ENCODE results near the gene PMEL.
"Not testable (repeated sequence)": the region's sequence is repeated elsewhere in the genome, so short reads cannot be mapped to it uniquely, and the experiment has no call there.

PMEL gene

GRCh38 chr12:55929306-55929791 lies 36.5 kb downstream of the PMEL start:
- no peaks in the 10 kb centered on the region for H3K27me3 Mint-ChIP-seq

GRCh38 chr12:55927588-55928502 lies 38.0 kb downstream of the PMEL start, which contains the start of gene PYM1:
Gene PYM1, minus strand, starts transcription at chr12:55927894. Its CDS starts 133 bp downstream, at chr12:55927761.
- DNase-seq: peak; percentile 80
- no peaks in the 10 kb centered on the region for H3K9me3 Mint-ChIP-seq
- H3K27ac Mint-ChIP-seq: peak within 1 kb of the TSS; percentile 99
- peaks cover 18 to 34% of the 10 kb centered on the region in 2 donors for H3K36me3 Mint-ChIP-seq
- no peaks in the 10 kb centered on the region for H3K27me3 Mint-ChIP-seq
- H3K4me1 Mint-ChIP-seq: peaks cover 44 to 62% of the 10 kb centered on the region in 2 donors
- peak within 1 kb of the TSS; percentile 98 to 99 for H3K4me3 Mint-ChIP-seq
- ATAC-seq (replicated peaks): peak; percentile 68 to 70

More at GRCh38 chr12:55929306-55929791, 36.5 kb downstream of the PMEL start:
- H3K4me1 Mint-ChIP-seq: peaks cover 41 to 65% of the 10 kb centered on the region in 2 donors
- ATAC-seq (replicated peaks) (peak; percentile 28 to 55), DNase-seq (peak; percentile 63)
- H3K4me3 Mint-ChIP-seq: peak overlapping the region; percentile 98 to 99
- peak overlapping the region; percentile 95 for H3K27ac Mint-ChIP-seq
- H3K36me3 Mint-ChIP-seq: peaks cover 14 to 28% of the 10 kb centered on the region in 2 donors
- no peaks in the 10 kb centered on the region for H3K9me3 Mint-ChIP-seq

GRCh38 chr12:55926738-55927587 lies 38.9 kb downstream of the PMEL start:
- DNase-seq (peak; percentile 78), ATAC-seq (replicated peaks) (peak; percentile 57 to 59)
- Mint-ChIP-seq H3K27ac (peak overlapping the region; percentile 99), H3K27me3 (no peaks in the 10 kb centered on the region), H3K9me3 (no peaks in the 10 kb centered on the region), H3K36me3 (peaks cover 24 to 38% of the 10 kb centered on the region in 2 donors), H3K4me3 (peak overlapping the region; percentile 90 to 98), H3K4me1 (peaks cover 42 to 59% of the 10 kb centered on the region in 2 donors)

GRCh38 chr12:55925870-55926737 lies 39.7 kb downstream of the PMEL start:
- peak overlapping the region; percentile 90 to 98 for H3K4me3 Mint-ChIP-seq
- peaks cover 25 to 36% of the 10 kb centered on the region in 2 donors for H3K36me3 Mint-ChIP-seq
- H3K27me3 Mint-ChIP-seq: no peaks in the 10 kb centered on the region
- H3K27ac Mint-ChIP-seq: peak overlapping the region; percentile 99
- no peaks in the 10 kb centered on the region for H3K9me3 Mint-ChIP-seq
- ATAC-seq (replicated peaks): peak in 1 of 2 donors; percentile 0
- no peak for DNase-seq
- H3K4me1 Mint-ChIP-seq: peaks cover 40 to 57% of the 10 kb centered on the region in 2 donors

- Mint-ChIP-seq H3K27ac (peak overlapping the region; percentile 1), H3K27me3 (no peaks in the 10 kb centered on the region), H3K36me3 (peaks cover 25 to 35% of the 10 kb centered on the region in 2 donors), H3K4me3 (peak overlapping the region; percentile 90 to 98), H3K9me3 (no peaks in the 10 kb centered on the region), H3K4me1 (peaks cover 35 to 49% of the 10 kb centered on the region in 2 donors)
- DNase-seq (no peak), ATAC-seq (replicated peaks) (no peak)
Observed at GRCh38 chr12:55925371-55925770, 40.5 kb downstream of the PMEL start.

GRCh38 chr12:55923648-55924047 lies 42.2 kb downstream of the PMEL start:
- H3K27me3 Mint-ChIP-seq; H3K27ac Mint-ChIP-seq; H3K9me3 Mint-ChIP-seq; H3K4me3 Mint-ChIP-seq; ATAC-seq (replicated peaks); DNase-seq: not testable (repeated sequence)
- Mint-ChIP-seq H3K36me3 (peaks cover 25 to 35% of the 10 kb centered on the region in 2 donors), H3K4me1 (peaks cover 22 to 33% of the 10 kb centered on the region in 2 donors)

- H3K27me3 Mint-ChIP-seq: no peaks in the 10 kb centered on the region
- peaks cover 26 to 38% of the 10 kb centered on the region in 2 donors for H3K36me3 Mint-ChIP-seq
- ATAC-seq (replicated peaks) (no peak), DNase-seq (no peak)
- H3K4me1 Mint-ChIP-seq: peaks cover 23 to 33% of the 10 kb centered on the region in 2 donors
- H3K27ac Mint-ChIP-seq: no peak overlapping the region
- H3K9me3 Mint-ChIP-seq: no peaks in the 10 kb centered on the region
- no peak overlapping the region for H3K4me3 Mint-ChIP-seq
Observed at GRCh38 chr12:55922126-55922525, 43.7 kb downstream of the PMEL start.

GRCh38 chr12:55919032-55919431 lies 46.8 kb downstream of the PMEL start:
- not testable (repeated sequence) for ATAC-seq (replicated peaks); H3K9me3 Mint-ChIP-seq; H3K27me3 Mint-ChIP-seq; H3K4me3 Mint-ChIP-seq; H3K27ac Mint-ChIP-seq; DNase-seq
- H3K36me3 Mint-ChIP-seq: peaks cover 30 to 35% of the 10 kb centered on the region in 2 donors
- peaks cover 15 to 35% of the 10 kb centered on the region in 2 donors for H3K4me1 Mint-ChIP-seq

GRCh38 chr12:55915482-55915859 lies 50.4 kb downstream of the PMEL start:
- ATAC-seq (replicated peaks) (peak; percentile 77 to 87), DNase-seq (no peak)
- H3K9me3 Mint-ChIP-seq: no peaks in the 10 kb centered on the region
- H3K4me1 Mint-ChIP-seq: peaks cover 17 to 39% of the 10 kb centered on the region in 2 donors
- peaks cover 29 to 41% of the 10 kb centered on the region in 2 donors for H3K36me3 Mint-ChIP-seq
- no peaks in the 10 kb centered on the region for H3K27me3 Mint-ChIP-seq
- peak overlapping the region; percentile 82 for H3K27ac Mint-ChIP-seq
- peak overlapping the region; percentile 11 to 70 for H3K4me3 Mint-ChIP-seq

GRCh38 chr12:55912908-55913307 lies 52.9 kb downstream of the PMEL start:
- Mint-ChIP-seq H3K4me1 (peaks cover 23 to 46% of the 10 kb centered on the region in 2 donors), H3K36me3 (peaks cover 29 to 51% of the 10 kb centered on the region in 2 donors), H3K27ac (peak overlapping the region; percentile 6), H3K9me3 (no peaks in the 10 kb centered on the region), H3K4me3 (no peak overlapping the region), H3K27me3 (no peaks in the 10 kb centered on the region)
- DNase-seq (no peak), ATAC-seq (replicated peaks) (no peak)

GRCh38 chr12:55909513-55909884 lies 56.3 kb downstream of the PMEL start:
- no peak for ATAC-seq (replicated peaks)
- H3K4me1 Mint-ChIP-seq: peaks cover 17 to 24% of the 10 kb centered on the region in 2 donors
- H3K4me3 Mint-ChIP-seq: no peak overlapping the region
- H3K36me3 Mint-ChIP-seq: peaks cover 13 to 31% of the 10 kb centered on the region in 2 donors
- no peak overlapping the region for H3K27ac Mint-ChIP-seq
- H3K9me3 Mint-ChIP-seq: no peaks in the 10 kb centered on the region
- H3K27me3 Mint-ChIP-seq: no peaks in the 10 kb centered on the region
- DNase-seq: no peak

- peaks cover 9 to 25% of the 10 kb centered on the region in 2 donors for H3K36me3 Mint-ChIP-seq
- H3K4me3 Mint-ChIP-seq: no peak overlapping the region
- no peak for DNase-seq
- no peaks in the 10 kb centered on the region for H3K9me3 Mint-ChIP-seq
- H3K27me3 Mint-ChIP-seq: no peaks in the 10 kb centered on the region
- H3K27ac Mint-ChIP-seq: peak overlapping the region; percentile 7
- no peak for ATAC-seq (replicated peaks)
- peaks cover 13 to 18% of the 10 kb centered on the region in 2 donors for H3K4me1 Mint-ChIP-seq
Observed at GRCh38 chr12:55908726-55909512, 56.9 kb downstream of the PMEL start.

GRCh38 chr12:55906056-55906455 lies 59.8 kb downstream of the PMEL start:
- no peaks in the 10 kb centered on the region for H3K27me3 Mint-ChIP-seq
- peaks cover 9 to 18% of the 10 kb centered on the region in 2 donors for H3K4me1 Mint-ChIP-seq
- no peak for ATAC-seq (replicated peaks)
- no peak overlapping the region for H3K4me3 Mint-ChIP-seq
- no peak for DNase-seq
- no peaks in the 10 kb centered on the region for H3K9me3 Mint-ChIP-seq
- H3K27ac Mint-ChIP-seq: no peak overlapping the region
- H3K36me3 Mint-ChIP-seq: peaks cover 23 to 37% of the 10 kb centered on the region in 2 donors
